RWPE2 (cell line): Measurements from ENCODE around the gene ID3.

ENCODE experiments used
- ATAC-seq: fragments of 200-7000 bp; cut with Tn5 transposase; 3 replicates; pipeline ENCODE4 v1.9.1; 2021; ENCODE audit warnings: low read depth
- DNase-seq: peaks from one replicate; pipeline ENCODE4 v3.0.0-alpha.2; 2020; ENCODE audit warnings: low spot score
- H3K27ac ChIP-seq: fragments of 450-650 bp; 2 replicates; pipeline ENCODE4 v1.5.1; 2017; ENCODE audit warnings: mild to moderate bottlenecking; ENCODE audit not compliant: poor library complexity, severe bottlenecking
- H3K27me3 ChIP-seq: fragments of 250-450 bp; sonication (Bioruptor Pico); 2 replicates; pipeline ENCODE4 v1.5.1; 2021; ENCODE audit warnings: mild to moderate bottlenecking, moderate library complexity; ENCODE audit not compliant: insufficient read depth, poor library complexity, severe bottlenecking
- H3K36me3 ChIP-seq: fragments of 250-450 bp; sonication (Bioruptor Pico); 2 replicates; pipeline ENCODE4 v1.5.1; 2020; ENCODE audit warnings: low read depth, mild to moderate bottlenecking, moderate library complexity
- H3K4me1 ChIP-seq: fragments of 250-450 bp; sonication (Bioruptor Pico); 2 replicates; pipeline ENCODE4 v1.5.1; 2021; ENCODE audit warnings: mild to moderate bottlenecking, moderate library complexity; ENCODE audit not compliant: insufficient read depth, poor library complexity, severe bottlenecking
- H3K4me3 ChIP-seq: fragments of 250-450 bp; sonication (Bioruptor Pico); 2 replicates; pipeline ENCODE4 v1.5.1; 2021; ENCODE audit warnings: mild to moderate bottlenecking, moderate library complexity; ENCODE audit not compliant: severe bottlenecking
- H3K9me3 ChIP-seq: fragments of 250-450 bp; sonication (Bioruptor Pico); 2 replicates; pipeline ENCODE4 v1.5.1; 2021; ENCODE audit warnings: mild to moderate bottlenecking, moderate library complexity; ENCODE audit not compliant: severe bottlenecking
- TF ChIP-seq, protein P1 (sequence below): fragments of 450-650 bp; IDR thresholded peaks from one replicate; pipeline ENCODE4 v1.5.1; 2017; ENCODE audit warnings: mild to moderate bottlenecking, moderate library complexity; ENCODE audit not compliant: poor library complexity, severe bottlenecking

Gene ID3

GRCh38 chr1:23581219-23581618 lies 21.9 kb upstream of the ID3 start:
- peaks cover 24% of the 10 kb centered on the region for H3K4me1 ChIP-seq
- no peak for ATAC-seq
- no peaks in the 10 kb centered on the region for H3K9me3 ChIP-seq
- no peaks in the 10 kb centered on the region for H3K36me3 ChIP-seq
- H3K27ac ChIP-seq: no peak overlapping the region
- H3K4me3 ChIP-seq: no peak overlapping the region
- no peaks in the 10 kb centered on the region for H3K27me3 ChIP-seq
- no peak for DNase-seq
- TF ChIP-seq, protein P1, sequence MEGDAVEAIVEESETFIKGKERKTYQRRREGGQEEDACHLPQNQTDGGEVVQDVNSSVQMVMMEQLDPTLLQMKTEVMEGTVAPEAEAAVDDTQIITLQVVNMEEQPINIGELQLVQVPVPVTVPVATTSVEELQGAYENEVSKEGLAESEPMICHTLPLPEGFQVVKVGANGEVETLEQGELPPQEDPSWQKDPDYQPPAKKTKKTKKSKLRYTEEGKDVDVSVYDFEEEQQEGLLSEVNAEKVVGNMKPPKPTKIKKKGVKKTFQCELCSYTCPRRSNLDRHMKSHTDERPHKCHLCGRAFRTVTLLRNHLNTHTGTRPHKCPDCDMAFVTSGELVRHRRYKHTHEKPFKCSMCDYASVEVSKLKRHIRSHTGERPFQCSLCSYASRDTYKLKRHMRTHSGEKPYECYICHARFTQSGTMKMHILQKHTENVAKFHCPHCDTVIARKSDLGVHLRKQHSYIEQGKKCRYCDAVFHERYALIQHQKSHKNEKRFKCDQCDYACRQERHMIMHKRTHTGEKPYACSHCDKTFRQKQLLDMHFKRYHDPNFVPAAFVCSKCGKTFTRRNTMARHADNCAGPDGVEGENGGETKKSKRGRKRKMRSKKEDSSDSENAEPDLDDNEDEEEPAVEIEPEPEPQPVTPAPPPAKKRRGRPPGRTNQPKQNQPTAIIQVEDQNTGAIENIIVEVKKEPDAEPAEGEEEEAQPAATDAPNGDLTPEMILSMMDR: no peak

- no peak overlapping the region for H3K4me3 ChIP-seq
- H3K27ac ChIP-seq: no peak overlapping the region
- H3K9me3 ChIP-seq: no peaks in the 10 kb centered on the region
- H3K36me3 ChIP-seq: no peaks in the 10 kb centered on the region
- DNase-seq: no peak
- H3K27me3 ChIP-seq: no peaks in the 10 kb centered on the region
- peaks cover 14% of the 10 kb centered on the region for H3K4me1 ChIP-seq
- no peak for ATAC-seq
- TF ChIP-seq, protein P1: no peak
These were observed 19.7 kb upstream of the ID3 start for GRCh38 chr1:23578997-23579363.

DNA sequence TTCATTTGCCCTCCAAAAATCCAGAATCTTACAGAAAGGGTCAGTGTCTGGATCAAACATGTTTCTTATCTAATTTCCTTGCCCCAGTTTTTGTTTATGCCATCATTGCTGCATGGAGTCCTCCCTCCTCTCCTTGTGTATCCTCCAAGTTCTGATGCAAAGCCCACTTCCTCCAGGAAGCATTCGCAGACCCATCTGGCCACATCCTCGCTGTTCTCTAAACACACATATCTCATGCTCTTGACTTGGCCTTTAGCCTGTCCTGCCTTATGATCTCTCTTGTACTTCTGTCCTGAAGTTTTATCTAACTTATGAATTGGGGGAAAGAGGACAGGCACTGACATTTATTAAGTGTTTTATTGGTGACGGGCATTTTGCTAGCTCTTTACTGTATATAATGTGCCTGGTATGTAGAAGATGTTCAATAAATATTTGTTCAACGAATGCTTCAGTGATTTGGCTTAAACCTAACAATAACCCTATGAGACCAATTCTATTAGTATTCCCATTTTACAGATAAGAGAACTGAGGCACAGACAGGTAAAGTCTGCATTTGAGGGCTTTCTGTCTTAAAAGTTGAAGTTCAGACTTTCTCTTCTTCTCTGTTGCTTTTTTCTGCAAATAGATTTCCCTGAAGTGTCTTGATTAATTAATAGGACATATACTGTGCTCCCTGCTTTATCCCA lies 19.2 kb upstream of the ID3 start:
- no peak overlapping the region for H3K4me3 ChIP-seq

GRCh38 chr1:23577056-23578004 lies 18.0 kb upstream of the ID3 start:
- no peak overlapping the region for H3K4me3 ChIP-seq
- peak overlapping the region; percentile 74 for H3K27ac ChIP-seq

More for the DNA sequence above, 19.2 kb upstream of the ID3 start:
- H3K4me1 ChIP-seq: peaks cover 14% of the 10 kb centered on the region
- ATAC-seq: no peak
- H3K27ac ChIP-seq: peak overlapping the region; percentile 74
- H3K27me3 ChIP-seq: no peaks in the 10 kb centered on the region
- no peaks in the 10 kb centered on the region for H3K36me3 ChIP-seq
- no peaks in the 10 kb centered on the region for H3K9me3 ChIP-seq
- DNase-seq: no peak
- TF ChIP-seq, protein P1: no peak

More at GRCh38 chr1:23577056-23578004, 18.0 kb upstream of the ID3 start:
- no peaks in the 10 kb centered on the region for H3K27me3 ChIP-seq
- peaks cover 14% of the 10 kb centered on the region for H3K4me1 ChIP-seq
- ATAC-seq: peak; percentile 92
- no peak for DNase-seq
- no peaks in the 10 kb centered on the region for H3K36me3 ChIP-seq
- no peaks in the 10 kb centered on the region for H3K9me3 ChIP-seq
- TF ChIP-seq, protein P1: no peak
